HL-60 (cell line): Measurements from ENCODE around the gene RAB34.

ENCODE experiments used
- DNase-seq, 2 experiments: peaks; one replicate each; pipeline ENCODE4 v3.0.0-alpha.2; 2010 to 2020; ENCODE audit warnings: low read depth in 1 of 2, low spot score in 1 of 2
- H3K27ac ChIP-seq: fragments of 250-450 bp; sonication (Bioruptor Pico); replicated peaks from 2 replicates; pipeline ENCODE4 v1.5.1; 2020; ENCODE audit warnings: mild to moderate bottlenecking, moderate library complexity
- H3K27me3 ChIP-seq: fragments of 250-450 bp; sonication (Bioruptor Pico); 2 replicates; pipeline ENCODE4 v1.5.1; 2021; ENCODE audit warnings: mild to moderate bottlenecking, moderate library complexity; ENCODE audit not compliant: insufficient read depth, poor library complexity, severe bottlenecking
- H3K4me3 ChIP-seq: replicated peaks from 2 replicates; pipeline ENCODE4 v1.5.1; 2011; ENCODE audit warnings: mild to moderate bottlenecking, control low read depth, low read length; ENCODE audit not compliant: insufficient read depth
- GABPA ChIP-seq: IDR thresholded peaks from 2 replicates; pipeline ENCODE4 v1.6.1; 2012; ENCODE audit warnings: low read depth
- POLR2AphosphoS5 ChIP-seq: IDR thresholded peaks from 2 replicates; pipeline ENCODE4 v1.6.1; 2012; ENCODE audit warnings: low read depth
- SPI1 ChIP-seq: IDR thresholded peaks from 2 replicates; pipeline ENCODE4 v1.6.1; 2012; ENCODE audit warnings: low read depth, mild to moderate bottlenecking, borderline replicate concordance
- TF ChIP-seq, protein P1 (sequence below): IDR thresholded peaks from 2 replicates; pipeline ENCODE4 v1.6.1; 2012; ENCODE audit warnings: low read depth; ENCODE audit not compliant: insufficient replicate concordance
- TF ChIP-seq, protein P2 (sequence below): IDR thresholded peaks from one replicate; pipeline ENCODE4 v1.5.1; 2011; ENCODE audit warnings: low read length, control low read depth, inconsistent platforms; ENCODE audit not compliant: insufficient read depth

RAB34 gene

DNA sequence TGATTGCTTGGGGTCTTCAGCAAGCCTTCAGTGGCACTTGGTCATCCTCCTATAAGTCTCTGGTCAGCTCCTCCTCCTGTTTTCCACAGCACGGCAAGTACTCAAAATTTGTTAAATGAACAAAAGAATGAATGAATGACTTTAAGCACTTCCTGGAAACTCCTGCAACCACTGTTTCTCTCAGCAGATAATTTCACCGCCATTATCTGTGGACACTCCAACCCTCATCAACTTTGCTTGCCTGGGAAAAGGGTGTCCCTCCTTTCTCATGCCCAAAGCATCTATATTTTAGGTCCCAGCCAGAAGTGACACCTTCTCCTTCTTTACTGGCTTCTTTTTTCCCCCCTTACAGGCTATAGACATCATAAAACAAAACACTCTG lies 10.3 kb downstream of the RAB34 start:
- Histone ChIP-seq H3K4me3 (no peak overlapping the region), H3K27me3 (no peaks in the 10 kb centered on the region), H3K27ac (no peak overlapping the region)
- TF ChIP-seq, protein P1, sequence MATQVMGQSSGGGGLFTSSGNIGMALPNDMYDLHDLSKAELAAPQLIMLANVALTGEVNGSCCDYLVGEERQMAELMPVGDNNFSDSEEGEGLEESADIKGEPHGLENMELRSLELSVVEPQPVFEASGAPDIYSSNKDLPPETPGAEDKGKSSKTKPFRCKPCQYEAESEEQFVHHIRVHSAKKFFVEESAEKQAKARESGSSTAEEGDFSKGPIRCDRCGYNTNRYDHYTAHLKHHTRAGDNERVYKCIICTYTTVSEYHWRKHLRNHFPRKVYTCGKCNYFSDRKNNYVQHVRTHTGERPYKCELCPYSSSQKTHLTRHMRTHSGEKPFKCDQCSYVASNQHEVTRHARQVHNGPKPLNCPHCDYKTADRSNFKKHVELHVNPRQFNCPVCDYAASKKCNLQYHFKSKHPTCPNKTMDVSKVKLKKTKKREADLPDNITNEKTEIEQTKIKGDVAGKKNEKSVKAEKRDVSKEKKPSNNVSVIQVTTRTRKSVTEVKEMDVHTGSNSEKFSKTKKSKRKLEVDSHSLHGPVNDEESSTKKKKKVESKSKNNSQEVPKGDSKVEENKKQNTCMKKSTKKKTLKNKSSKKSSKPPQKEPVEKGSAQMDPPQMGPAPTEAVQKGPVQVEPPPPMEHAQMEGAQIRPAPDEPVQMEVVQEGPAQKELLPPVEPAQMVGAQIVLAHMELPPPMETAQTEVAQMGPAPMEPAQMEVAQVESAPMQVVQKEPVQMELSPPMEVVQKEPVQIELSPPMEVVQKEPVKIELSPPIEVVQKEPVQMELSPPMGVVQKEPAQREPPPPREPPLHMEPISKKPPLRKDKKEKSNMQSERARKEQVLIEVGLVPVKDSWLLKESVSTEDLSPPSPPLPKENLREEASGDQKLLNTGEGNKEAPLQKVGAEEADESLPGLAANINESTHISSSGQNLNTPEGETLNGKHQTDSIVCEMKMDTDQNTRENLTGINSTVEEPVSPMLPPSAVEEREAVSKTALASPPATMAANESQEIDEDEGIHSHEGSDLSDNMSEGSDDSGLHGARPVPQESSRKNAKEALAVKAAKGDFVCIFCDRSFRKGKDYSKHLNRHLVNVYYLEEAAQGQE = no peak
- TF ChIP-seq SPI1 = no peak
- no peak for TF ChIP-seq GABPA
- no peak for TF ChIP-seq POLR2AphosphoS5
- TF ChIP-seq, protein P2, sequence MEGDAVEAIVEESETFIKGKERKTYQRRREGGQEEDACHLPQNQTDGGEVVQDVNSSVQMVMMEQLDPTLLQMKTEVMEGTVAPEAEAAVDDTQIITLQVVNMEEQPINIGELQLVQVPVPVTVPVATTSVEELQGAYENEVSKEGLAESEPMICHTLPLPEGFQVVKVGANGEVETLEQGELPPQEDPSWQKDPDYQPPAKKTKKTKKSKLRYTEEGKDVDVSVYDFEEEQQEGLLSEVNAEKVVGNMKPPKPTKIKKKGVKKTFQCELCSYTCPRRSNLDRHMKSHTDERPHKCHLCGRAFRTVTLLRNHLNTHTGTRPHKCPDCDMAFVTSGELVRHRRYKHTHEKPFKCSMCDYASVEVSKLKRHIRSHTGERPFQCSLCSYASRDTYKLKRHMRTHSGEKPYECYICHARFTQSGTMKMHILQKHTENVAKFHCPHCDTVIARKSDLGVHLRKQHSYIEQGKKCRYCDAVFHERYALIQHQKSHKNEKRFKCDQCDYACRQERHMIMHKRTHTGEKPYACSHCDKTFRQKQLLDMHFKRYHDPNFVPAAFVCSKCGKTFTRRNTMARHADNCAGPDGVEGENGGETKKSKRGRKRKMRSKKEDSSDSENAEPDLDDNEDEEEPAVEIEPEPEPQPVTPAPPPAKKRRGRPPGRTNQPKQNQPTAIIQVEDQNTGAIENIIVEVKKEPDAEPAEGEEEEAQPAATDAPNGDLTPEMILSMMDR = no peak
- DNase-seq = no peak

DNA sequence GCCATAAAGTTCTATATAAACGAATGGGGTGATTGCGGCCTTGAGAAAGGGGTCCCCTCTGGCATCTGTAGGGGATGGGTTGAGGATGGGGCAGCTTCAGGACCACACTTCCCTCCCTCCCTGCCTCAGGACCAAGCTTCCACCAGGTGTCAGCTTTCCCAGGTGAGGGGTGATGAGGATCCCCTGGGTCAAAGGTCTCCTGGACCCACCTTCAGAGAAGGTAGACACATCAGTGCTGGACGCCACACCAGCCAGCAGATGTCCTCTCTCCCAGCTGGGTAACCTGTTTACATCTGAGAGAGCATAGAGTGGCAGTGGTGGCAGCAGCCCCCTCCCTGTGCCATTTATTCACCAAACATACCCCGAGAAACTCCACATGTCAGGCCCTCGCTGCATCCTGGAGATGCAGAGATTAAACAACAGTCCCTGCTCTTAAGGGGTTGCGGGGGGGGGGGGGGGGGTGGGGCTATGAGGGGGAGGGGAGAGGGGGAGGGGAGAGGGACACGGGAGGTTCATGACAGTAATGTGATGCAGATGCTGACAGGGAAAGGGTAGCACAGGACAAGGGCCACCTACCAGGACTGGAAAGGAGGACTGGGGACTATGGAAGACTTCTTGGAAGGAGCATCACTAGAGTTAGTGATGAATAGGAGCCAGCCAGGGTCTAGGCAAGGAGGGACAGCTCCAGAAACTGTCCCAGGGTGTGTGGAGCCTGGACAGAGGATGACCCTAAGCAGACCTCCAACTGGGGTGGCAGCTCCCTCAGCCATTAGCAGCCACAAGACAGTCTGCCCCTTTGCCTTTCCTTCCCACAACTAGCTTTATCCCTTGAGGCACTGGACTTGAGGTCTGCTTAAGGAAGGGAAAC lies 11.0 kb downstream of the RAB34 start:
- no peak overlapping the region for H3K4me3 ChIP-seq
- H3K27ac ChIP-seq = no peak overlapping the region
- H3K27me3 ChIP-seq = no peaks in the 10 kb centered on the region
- DNase-seq = no peak
- TF ChIP-seq, protein P1 = no peak
- no peak for TF ChIP-seq POLR2AphosphoS5
- TF ChIP-seq, protein P2 = no peak
- TF ChIP-seq GABPA = no peak
- no peak for TF ChIP-seq SPI1

DNA sequence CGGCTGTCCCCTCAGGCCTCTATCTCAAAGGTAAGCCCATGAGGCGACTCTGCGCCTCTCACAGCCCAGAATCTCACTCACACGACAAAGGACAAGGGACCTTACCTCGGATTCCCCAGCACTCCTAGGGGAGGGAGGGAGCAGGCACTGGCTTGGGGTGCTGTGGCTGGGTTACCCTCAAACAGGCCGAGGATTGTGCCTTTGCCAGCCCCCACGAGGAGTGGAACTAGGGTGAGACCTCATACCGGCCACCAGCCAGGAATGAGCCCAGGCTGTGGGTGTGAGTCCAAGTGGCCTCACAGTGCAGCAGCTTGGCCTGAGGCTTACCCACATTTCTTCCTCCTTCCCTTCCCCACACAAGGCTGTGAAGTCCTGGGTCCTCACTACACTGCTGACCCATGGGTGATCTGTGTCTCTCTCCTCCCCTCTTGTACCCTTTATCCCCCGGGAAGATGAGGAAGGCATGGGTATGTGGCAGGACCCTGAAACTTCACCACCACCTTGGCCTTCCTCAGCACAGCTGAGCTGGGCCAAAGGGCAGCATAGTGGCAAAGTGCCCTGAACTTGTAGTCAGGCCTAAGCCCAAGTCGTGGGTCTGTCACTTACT lies 11.8 kb downstream of the RAB34 start:
- no peak for DNase-seq
- Histone ChIP-seq H3K27me3 (no peaks in the 10 kb centered on the region), H3K27ac (no peak overlapping the region), H3K4me3 (no peak overlapping the region)
- TF ChIP-seq, protein P1 = no peak
- TF ChIP-seq GABPA (no peak), SPI1 (no peak), POLR2AphosphoS5 (no peak)
- TF ChIP-seq, protein P2 = no peak
